ENCODE measurements around the gene HELZ.

HELZ gene

GRCh38 chr17:67078292-67078691 is 166.7 kb downstream of the HELZ start:
- no peak for DNase-seq (ENCODE audit: low read depth)

- no peak for DNase-seq (ENCODE audit: low read depth)
Observed at GRCh38 chr17:67076290-67076689, 168.7 kb downstream of the HELZ start.

GRCh38 chr17:67074781-67075180 is 170.2 kb downstream of the HELZ start:
- DNase-seq (ENCODE audit: low read depth) = no peak

GRCh38 chr17:67072885-67073284 is 172.1 kb downstream of the HELZ start:
- no peak for DNase-seq (ENCODE audit: low read depth)

- DNase-seq (ENCODE audit: low read depth) = no peak
Observed at GRCh38 chr17:67071595-67071994, 173.4 kb downstream of the HELZ start.

GRCh38 chr17:67069603-67070136 is 175.3 kb downstream of the HELZ start:
- DNase-seq (ENCODE audit: low read depth) = no peak

GRCh38 chr17:67068999-67069398 is 176.0 kb downstream of the HELZ start:
- DNase-seq (ENCODE audit: low read depth) = no peak

- DNase-seq (ENCODE audit: low read depth) = no peak
Observed at GRCh38 chr17:67067571-67068482, 177.2 kb downstream of the HELZ start.

GRCh38 chr17:67066717-67067116 is 178.3 kb downstream of the HELZ start:
- no peak for DNase-seq (ENCODE audit: low read depth)

- DNase-seq (ENCODE audit: low read depth) = no peak
Observed at GRCh38 chr17:67063141-67063540, 181.9 kb downstream of the HELZ start.

- DNase-seq (ENCODE audit: low read depth) = no peak
Observed at GRCh38 chr17:67059372-67059771, 185.6 kb downstream of the HELZ start.

GRCh38 chr17:67058036-67058435 is 187.0 kb downstream of the HELZ start:
- no peak for DNase-seq (ENCODE audit: low read depth)

GRCh38 chr17:67056746-67057490 is 188.1 kb downstream of the HELZ start:
- no peak for DNase-seq (ENCODE audit: low read depth)

GRCh38 chr17:67055811-67056745 is 188.9 kb downstream of the HELZ start:
- no peak for DNase-seq (ENCODE audit: low read depth)

GRCh38 chr17:67055041-67055443 is 190.0 kb downstream of the HELZ start:
- no peak for DNase-seq (ENCODE audit: low read depth)

- DNase-seq (ENCODE audit: low read depth) = no peak
Observed at GRCh38 chr17:67054608-67055007, 190.4 kb downstream of the HELZ start.

- DNase-seq (ENCODE audit: low read depth) = no peak
Observed at GRCh38 chr17:67054011-67054591, 190.9 kb downstream of the HELZ start.

GRCh38 chr17:67053438-67054000 is 191.5 kb downstream of the HELZ start:
- no peak for DNase-seq (ENCODE audit: low read depth)

GRCh38 chr17:67052720-67053437 is 192.1 kb downstream of the HELZ start:
- no peak for DNase-seq (ENCODE audit: low read depth)

- no peak for DNase-seq (ENCODE audit: low read depth)
Observed at GRCh38 chr17:67051837-67052236, 193.2 kb downstream of the HELZ start.
